Hair follicular keratinocyte (primary cell): ENCODE measurements around the gene TREM2. TPM values are rescaled to one million over a fixed set of nuclear protein-coding genes. Genes with fewer than 3 reads are reported as not detected.

Experiments used
- total RNA-seq: library from RNA; depleted of rRNA; stranded (reverse); fragments of >200 nt; gene quantifications from 2 replicates; pipeline ENCODE4 v1.2.3, GENCODE V29; 2015

TREM2 gene
- total RNA-seq = 3.5 and 5.7 TPM in 2 replicates

DNA sequence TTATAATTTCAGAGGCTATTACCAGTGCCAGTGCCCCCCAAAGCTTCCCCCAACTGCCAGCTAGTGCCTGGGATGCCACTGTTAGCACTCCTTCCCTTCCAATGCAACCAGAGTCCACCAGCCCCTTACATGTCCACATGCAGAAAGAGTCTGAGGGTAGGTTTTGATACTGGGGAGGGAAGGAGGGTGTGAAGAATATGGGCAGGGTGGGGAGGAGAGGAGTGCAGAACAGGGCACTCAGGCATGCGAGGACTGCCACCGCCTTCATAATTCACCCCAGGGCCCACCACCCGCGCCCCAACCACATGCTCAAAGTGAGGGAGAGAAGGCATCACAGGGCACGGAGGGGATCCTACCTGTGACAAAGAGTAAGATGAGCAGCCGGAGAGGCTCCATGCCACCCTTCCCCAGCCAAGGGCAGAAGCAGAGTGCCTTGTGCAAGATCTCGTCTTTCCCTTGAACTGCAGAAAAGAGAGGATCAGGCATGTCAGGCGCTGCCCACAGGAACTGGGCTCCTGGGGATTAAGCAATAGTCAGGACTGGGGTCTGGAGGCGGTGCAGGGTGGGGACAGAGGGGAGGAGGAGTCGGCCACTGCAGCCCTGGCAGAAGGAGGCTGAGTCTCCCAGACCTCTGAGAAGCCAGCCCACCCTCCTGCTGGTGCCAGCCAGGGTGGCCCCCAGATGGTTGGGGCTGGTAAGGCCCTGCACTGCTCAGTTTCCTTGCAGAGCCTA lies at the start of gene TREM2:
TSS of gene TREM2 (minus strand) at position 430 of the 732 bp plus-strand sequence. CDS start at position 396, 34 bp downstream.

DNA sequence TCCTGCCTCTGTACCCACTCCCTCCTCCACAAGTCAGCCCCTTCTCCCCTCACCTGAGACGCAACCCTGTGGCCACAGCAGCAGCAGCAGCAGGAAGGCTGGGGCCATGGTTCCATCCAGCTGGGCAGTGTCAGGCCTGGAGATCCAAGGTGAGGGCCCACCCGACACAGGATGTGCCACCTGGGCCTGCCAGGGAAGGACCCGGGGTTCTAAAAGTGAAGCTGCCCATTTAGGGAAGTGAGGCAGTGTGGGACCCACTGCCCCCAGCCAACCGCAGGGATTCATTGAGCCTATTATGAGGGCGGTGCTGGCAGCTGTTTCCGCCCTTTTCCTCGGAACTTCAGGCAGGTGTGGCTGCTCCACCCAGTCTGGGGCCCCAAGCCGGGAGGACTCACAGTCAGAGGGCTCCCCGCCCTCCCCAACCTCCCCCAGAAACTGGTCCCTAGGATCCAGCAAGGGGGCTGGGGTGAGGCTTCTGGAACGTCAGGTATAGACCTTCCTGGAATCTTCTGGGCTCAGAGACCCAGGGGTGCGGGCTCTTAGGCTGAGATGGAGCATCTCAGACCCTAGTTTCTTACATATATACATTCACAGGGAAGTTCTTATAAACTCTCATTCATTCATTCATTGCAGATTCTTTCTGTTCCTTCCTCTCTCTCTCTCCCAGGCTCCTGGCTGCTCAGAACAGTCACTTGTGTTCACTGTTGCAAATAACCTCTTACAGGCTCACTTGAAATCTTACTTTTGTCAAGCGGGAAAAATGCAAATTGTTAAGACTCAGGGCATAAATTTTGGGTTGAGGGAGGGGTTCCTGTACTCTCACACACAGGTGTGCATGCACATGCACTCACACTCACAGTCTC lies 38.2 kb upstream of the TREM2 start, which contains the start of gene TREML2:
TSS of gene TREML2 (minus strand) at position 249 of the 863 bp plus-strand sequence. CDS start at position 108, 141 bp downstream.

DNA sequence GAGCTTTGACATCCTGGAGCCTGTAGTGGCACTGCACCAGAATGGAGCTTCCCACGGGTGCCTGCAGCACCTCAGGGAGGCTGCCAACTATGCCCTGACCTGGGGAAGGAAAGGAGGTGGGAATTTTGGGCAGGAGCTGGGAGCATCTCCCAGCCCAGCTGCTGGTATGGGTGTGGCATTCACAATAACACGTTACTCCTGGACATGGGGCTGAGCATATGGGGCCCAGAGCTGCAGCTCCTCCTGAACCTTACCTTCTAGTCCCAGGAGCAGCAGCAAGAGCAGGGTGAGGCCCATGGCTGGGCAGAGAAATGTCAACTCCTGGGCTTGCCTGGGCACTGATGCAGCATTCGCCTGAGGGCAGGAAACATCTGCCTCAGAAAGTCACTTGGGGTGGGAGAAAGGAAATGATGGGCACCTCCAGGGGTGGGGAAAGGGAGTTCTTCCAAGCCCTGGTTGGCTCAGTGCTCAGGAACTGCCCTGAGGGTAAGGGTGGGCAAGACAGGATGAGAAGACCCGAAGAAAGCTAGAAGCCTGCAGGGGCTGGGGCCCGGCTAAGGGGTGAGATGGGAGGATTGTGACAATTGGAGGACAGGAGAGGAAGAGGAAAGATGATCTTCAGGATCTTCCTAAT lies 8.8 kb downstream of the TREM2 start, which contains the start of gene TREML1:
TSS of gene TREML1 (minus strand) at position 356 of the 634 bp plus-strand sequence. CDS start at position 297, 59 bp downstream.

Other genes with a start within 250 kb of the TREM2 start
- 0.27 and 0.62 TPM in 2 replicates for gene UNC5CL, start 123.9 kb downstream of the TREM2 start, total RNA-seq
- not detected in 2 replicates for gene TSPO2, start 120.6 kb downstream of the TREM2 start, total RNA-seq
- gene APOBEC2, start 109.9 kb downstream of the TREM2 start, total RNA-seq = not detected in 2 replicates
- 10.2 and 16.3 TPM in 2 replicates for gene OARD1, start 90.8 kb downstream of the TREM2 start, total RNA-seq
- 12.7 and 13.7 TPM in 2 replicates for gene NFYA, start 90.1 kb downstream of the TREM2 start, total RNA-seq
- gene TREML1, start 8.8 kb downstream of the TREM2 start, total RNA-seq = 0.78 TPM in 1 of 2 replicates, not detected in the other
- 0.08 and 0.23 TPM in 2 replicates for gene TREML2, start 38.0 kb upstream of the TREM2 start, total RNA-seq
- gene TREML4, start 65.2 kb upstream of the TREM2 start, total RNA-seq = not detected in 2 replicates
- 0.31 TPM in 1 of 2 replicates, not detected in the other for gene TREM1, start 123.6 kb upstream of the TREM2 start, total RNA-seq
- gene NCR2, start 172.5 kb upstream of the TREM2 start, total RNA-seq = not detected in 2 replicates